ENCODE measurements around the gene HMGCLL1. TPM values are rescaled to one million over a fixed set of nuclear protein-coding genes. Genes with fewer than 3 reads are reported as not detected.
A peak's percentile ranks its signal among the peaks of the same experiment; 100 is the strongest.

The HMGCLL1 gene
- 4.3 TPM for total RNA-seq
- long read RNA-seq, partial matches to known transcripts: 0 of 4 reads
- long read RNA-seq, other reads (novel, unspliced or antisense): 1 of 4 reads

- peak within 1 kb of the TSS; percentile 51 for H3K4me3 ChIP-seq
These were observed at the start of gene HMGCLL1 for GRCh38 chr6:55578537-55579363. Gene HMGCLL1 (minus strand): TSS chr6:55579192. CDS start chr6:55579055, 137 bp downstream.

GRCh38 chr6:55621993-55622392 lies 43.0 kb upstream of the HMGCLL1 start:
- Histone ChIP-seq H3K27me3 (ENCODE audit: low read depth) (no peaks in the 10 kb centered on the region), H3K36me3 (no peaks in the 10 kb centered on the region), H3K9me3 (no peaks in the 10 kb centered on the region), H3K27ac (no peak overlapping the region), H3K4me3 (no peak overlapping the region), H3K4me1 (no peaks in the 10 kb centered on the region)
- ATAC-seq (no peak), DNase-seq (no peak)
- TF ChIP-seq CTCF (IDR thresholded peaks at IDR 0.05): no peak
- intact Hi-C loops (cut with DNase I): no loop called here

More at GRCh38 chr6:55578537-55579363, at the start of gene HMGCLL1:
- ATAC-seq (peak; percentile 90 to 93), DNase-seq (peak; percentile 50)
- H3K9me3 ChIP-seq: no peaks in the 10 kb centered on the region
- intact Hi-C loops (cut with DNase I): no loop called here
- no peak for TF ChIP-seq CTCF (IDR thresholded peaks at IDR 0.05)
- no peaks in the 10 kb centered on the region for H3K36me3 ChIP-seq
- no peak within 1 kb of the TSS for H3K27ac ChIP-seq
- H3K4me1 ChIP-seq: no peaks in the 10 kb centered on the region
- peaks cover 3% of the 10 kb centered on the region for H3K27me3 ChIP-seq (ENCODE audit: low read depth)

GRCh38 chr6:55621244-55621643 lies 42.3 kb upstream of the HMGCLL1 start:
- TF ChIP-seq CTCF (IDR thresholded peaks at IDR 0.05): no peak
- no peaks in the 10 kb centered on the region for H3K36me3 ChIP-seq
- no peak overlapping the region for H3K27ac ChIP-seq
- H3K9me3 ChIP-seq: no peaks in the 10 kb centered on the region
- H3K4me1 ChIP-seq: no peaks in the 10 kb centered on the region
- H3K4me3 ChIP-seq: no peak overlapping the region
- DNase-seq (no peak), ATAC-seq (no peak)
- no peaks in the 10 kb centered on the region for H3K27me3 ChIP-seq (ENCODE audit: low read depth)
- intact Hi-C loops (cut with DNase I): no loop called here

- Histone ChIP-seq H3K9me3 (no peaks in the 10 kb centered on the region), H3K4me1 (no peaks in the 10 kb centered on the region), H3K27me3 (ENCODE audit: low read depth) (no peaks in the 10 kb centered on the region), H3K36me3 (no peaks in the 10 kb centered on the region), H3K27ac (no peak overlapping the region), H3K4me3 (no peak overlapping the region)
- intact Hi-C loops (cut with DNase I): no loop called here
- peak; percentile 56 to 61 for ATAC-seq
- no peak for DNase-seq
- peak; percentile 38 for TF ChIP-seq CTCF (IDR thresholded peaks at IDR 0.05)
These were observed 38.3 kb upstream of the HMGCLL1 start for GRCh38 chr6:55617272-55617671.

- TF ChIP-seq CTCF (IDR thresholded peaks at IDR 0.05): no peak
- intact Hi-C loops (cut with DNase I): no loop called here
- Histone ChIP-seq H3K4me3 (no peak overlapping the region), H3K27me3 (ENCODE audit: low read depth) (no peaks in the 10 kb centered on the region), H3K4me1 (no peaks in the 10 kb centered on the region), H3K36me3 (no peaks in the 10 kb centered on the region), H3K27ac (no peak overlapping the region), H3K9me3 (no peaks in the 10 kb centered on the region)
- DNase-seq: no peak
- ATAC-seq: no peak
These were observed 25.0 kb upstream of the HMGCLL1 start for GRCh38 chr6:55604021-55604420.
